GM12892 (cell line): ENCODE data around the gene PEAK3.

ENCODE experiments used
- POLR2A ChIP-seq: IDR thresholded peaks from 2 replicates; pipeline ENCODE4 v1.6.1; 2011; ENCODE audit warnings: low read depth, low read length, control low read depth
- TAF1 ChIP-seq: IDR thresholded peaks from 2 replicates; pipeline ENCODE4 v1.6.1; 2011; ENCODE audit warnings: low read depth, mild to moderate bottlenecking, control low read depth, low read length, borderline replicate concordance

GRCh38 chr19:2320049-2320448, 38.1 kb upstream of the PEAK3 start:
- no peak for TF ChIP-seq POLR2A
- TF ChIP-seq TAF1 = no peak
